ENCODE results near the gene CLEC18C. TPM values are rescaled to one million over a fixed set of nuclear protein-coding genes. Genes with fewer than 3 reads are reported as not detected.
"Not testable (repeated sequence)": the region's sequence is repeated elsewhere in the genome, so short reads cannot be mapped to it uniquely, and the experiment has no call there.

Gene CLEC18C
- total RNA-seq, 1 donor from 2014 or later = not detected

- intact Hi-C loops (cut with DNase I) = no loop called here
- no peak overlapping the region for H3K27ac ChIP-seq
- H3K4me3 ChIP-seq = no peak overlapping the region
- DNase-seq (ENCODE audit: low spot score in 2 of 2) = no peak
- TF ChIP-seq CTCF (IDR thresholded peaks at IDR 0.05) = no peak
- H3K36me3 ChIP-seq = peaks cover 71 to 81% of the 10 kb centered on the region in 2 donors
- H3K27me3 ChIP-seq = no peaks in the 10 kb centered on the region
- no peaks in the 10 kb centered on the region for H3K4me1 ChIP-seq
- no peaks in the 10 kb centered on the region for H3K9me3 ChIP-seq
Observed at GRCh38 chr16:70151391-70151790, 22.2 kb upstream of the CLEC18C start.

- Histone ChIP-seq H3K4me1 (no peaks in the 10 kb centered on the region), H3K9me3 (no peaks in the 10 kb centered on the region), H3K36me3 (peaks cover 78 to 87% of the 10 kb centered on the region in 2 donors), H3K27ac (no peak overlapping the region), H3K4me3 (no peak overlapping the region), H3K27me3 (no peaks in the 10 kb centered on the region)
- TF ChIP-seq CTCF (IDR thresholded peaks at IDR 0.05) = no peak
- intact Hi-C loops (cut with DNase I) = no loop called here
- DNase-seq (ENCODE audit: low spot score in 2 of 2) = no peak
Observed at GRCh38 chr16:70151941-70152509, 21.6 kb upstream of the CLEC18C start.

GRCh38 chr16:70152578-70153302 is 20.8 kb upstream of the CLEC18C start:
- Histone ChIP-seq H3K4me1 (no peaks in the 10 kb centered on the region), H3K27me3 (no peaks in the 10 kb centered on the region), H3K4me3 (no peak overlapping the region), H3K27ac (no peak overlapping the region), H3K36me3 (peaks cover 85 to 93% of the 10 kb centered on the region in 2 donors), H3K9me3 (no peaks in the 10 kb centered on the region)
- intact Hi-C loops (cut with DNase I) = no loop called here
- no peak for DNase-seq (ENCODE audit: low spot score in 2 of 2)
- TF ChIP-seq CTCF (IDR thresholded peaks at IDR 0.05) = no peak

- H3K4me1 ChIP-seq; H3K4me3 ChIP-seq; H3K9me3 ChIP-seq; H3K27ac ChIP-seq; DNase-seq (ENCODE audit: low spot score in 2 of 2); H3K27me3 ChIP-seq; intact Hi-C loops (cut with DNase I): not testable (repeated sequence)
- H3K36me3 ChIP-seq = peaks cover 90 to 97% of the 10 kb centered on the region in 2 donors
Observed at GRCh38 chr16:70154736-70155135, 18.9 kb upstream of the CLEC18C start.

GRCh38 chr16:70156207-70156978 is 17.2 kb upstream of the CLEC18C start:
- DNase-seq (ENCODE audit: low spot score in 2 of 2) = no peak
- H3K27me3 ChIP-seq = no peaks in the 10 kb centered on the region
- no peak overlapping the region for H3K4me3 ChIP-seq
- intact Hi-C loops (cut with DNase I) = no loop called here
- TF ChIP-seq CTCF (IDR thresholded peaks at IDR 0.05) = no peak
- H3K4me1 ChIP-seq = no peaks in the 10 kb centered on the region
- no peak overlapping the region for H3K27ac ChIP-seq
- H3K9me3 ChIP-seq = no peaks in the 10 kb centered on the region
- peaks cover 96 to 100% of the 10 kb centered on the region in 2 donors for H3K36me3 ChIP-seq

GRCh38 chr16:70157105-70157476 is 16.5 kb upstream of the CLEC18C start:
- peaks cover 93 to 100% of the 10 kb centered on the region in 2 donors for H3K36me3 ChIP-seq
- H3K4me1 ChIP-seq = no peaks in the 10 kb centered on the region
- no peak for TF ChIP-seq CTCF (IDR thresholded peaks at IDR 0.05)
- DNase-seq (ENCODE audit: low spot score in 2 of 2) = no peak
- no peak overlapping the region for H3K4me3 ChIP-seq
- no peaks in the 10 kb centered on the region for H3K27me3 ChIP-seq
- no peak overlapping the region for H3K27ac ChIP-seq
- intact Hi-C loops (cut with DNase I) = no loop called here
- H3K9me3 ChIP-seq = no peaks in the 10 kb centered on the region
